NK-92 (cell line): ENCODE measurements around the gene ARAP3.

Source experiments
- DNase-seq: peaks from one replicate; lab custom pipeline; 2025; ENCODE audit not compliant: unreplicated experiment; lab: John Stamatoyannopoulos, UW

The ARAP3 gene

GRCh38 chr5:141672841-141673813, 8.9 kb downstream of the ARAP3 start:
- no peak for DNase-seq

GRCh38 chr5:141672071-141672840, 9.8 kb downstream of the ARAP3 start:
- DNase-seq = no peak

DNA sequence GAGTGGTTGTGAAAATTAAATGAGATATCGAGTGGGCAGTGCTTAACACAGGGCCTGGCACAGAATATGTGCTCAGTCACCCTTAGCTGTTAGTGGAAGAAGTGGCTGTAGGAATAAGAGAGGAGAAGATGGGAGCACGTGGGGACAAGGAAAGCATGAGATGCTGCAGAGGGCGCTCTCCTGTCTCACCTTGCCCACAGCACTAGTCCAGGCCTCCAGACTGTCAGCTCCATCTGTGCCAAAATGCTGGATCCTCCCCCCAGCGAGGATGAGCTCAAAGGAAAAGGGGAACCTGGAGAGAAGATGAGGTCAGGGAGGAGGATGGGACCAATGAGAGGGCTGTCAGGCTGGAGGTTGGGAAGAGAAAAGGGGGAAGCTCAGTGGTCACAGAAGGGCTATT, 12.5 kb downstream of the ARAP3 start:
- no peak for DNase-seq

DNA sequence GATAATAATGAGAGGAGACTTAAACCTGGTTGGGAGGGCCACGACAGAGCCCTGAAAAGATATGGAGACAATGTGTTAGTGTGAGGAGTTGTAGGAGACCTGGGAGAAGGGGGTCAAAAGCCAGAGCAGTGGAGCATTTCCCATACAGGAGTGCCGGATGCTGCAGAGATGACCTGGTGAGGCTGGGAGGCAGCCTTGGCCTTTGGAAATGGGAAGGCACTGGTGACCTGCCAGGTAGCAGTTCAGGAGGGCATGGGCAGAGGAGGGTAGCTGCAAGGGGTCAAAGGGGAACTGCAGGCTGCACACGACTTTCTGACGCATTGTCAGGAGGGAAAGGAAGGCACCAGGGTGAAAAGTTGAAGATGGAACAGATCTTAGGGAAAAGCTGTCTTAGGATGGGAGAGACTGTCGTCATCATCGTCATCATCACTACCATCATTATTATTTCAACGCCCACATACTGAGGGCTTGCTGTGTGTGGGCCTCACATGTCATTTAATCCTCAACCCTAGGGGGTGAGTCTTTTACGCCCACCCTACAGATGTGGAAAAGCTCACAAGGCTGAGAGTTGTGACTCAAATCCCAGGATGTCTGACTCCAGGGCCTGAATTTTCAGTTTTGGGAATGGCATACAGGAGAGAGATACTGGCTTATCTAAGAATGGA, 13.3 kb downstream of the ARAP3 start:
- DNase-seq = no peak

- DNase-seq = no peak
Measured at GRCh38 chr5:141665995-141666940, 15.8 kb downstream of the ARAP3 start.

- no peak for DNase-seq
Measured at GRCh38 chr5:141664733-141665461, 17.1 kb downstream of the ARAP3 start.

- no peak for DNase-seq
Measured at GRCh38 chr5:141663506-141663905, 18.5 kb downstream of the ARAP3 start.

DNA sequence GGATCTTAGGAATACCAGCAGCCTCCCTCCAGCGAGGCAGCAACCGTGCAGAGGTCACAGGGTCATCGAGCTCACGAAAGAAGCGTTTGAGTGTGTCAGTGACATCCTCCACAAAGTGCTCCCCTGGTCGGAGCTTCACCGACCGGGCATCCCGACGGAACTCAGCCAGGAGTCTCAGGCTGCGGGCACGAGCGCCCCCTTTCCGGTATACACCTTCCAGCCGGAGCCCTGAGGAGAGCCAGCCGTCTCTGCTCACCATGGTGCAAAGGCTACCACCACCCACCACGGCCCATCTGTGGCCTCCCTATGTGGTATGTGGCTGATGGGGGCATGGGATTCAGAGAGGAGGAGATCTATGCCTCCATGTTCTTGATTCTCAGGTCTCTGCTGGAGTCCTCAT, 20.0 kb downstream of the ARAP3 start:
- DNase-seq = no peak

DNA sequence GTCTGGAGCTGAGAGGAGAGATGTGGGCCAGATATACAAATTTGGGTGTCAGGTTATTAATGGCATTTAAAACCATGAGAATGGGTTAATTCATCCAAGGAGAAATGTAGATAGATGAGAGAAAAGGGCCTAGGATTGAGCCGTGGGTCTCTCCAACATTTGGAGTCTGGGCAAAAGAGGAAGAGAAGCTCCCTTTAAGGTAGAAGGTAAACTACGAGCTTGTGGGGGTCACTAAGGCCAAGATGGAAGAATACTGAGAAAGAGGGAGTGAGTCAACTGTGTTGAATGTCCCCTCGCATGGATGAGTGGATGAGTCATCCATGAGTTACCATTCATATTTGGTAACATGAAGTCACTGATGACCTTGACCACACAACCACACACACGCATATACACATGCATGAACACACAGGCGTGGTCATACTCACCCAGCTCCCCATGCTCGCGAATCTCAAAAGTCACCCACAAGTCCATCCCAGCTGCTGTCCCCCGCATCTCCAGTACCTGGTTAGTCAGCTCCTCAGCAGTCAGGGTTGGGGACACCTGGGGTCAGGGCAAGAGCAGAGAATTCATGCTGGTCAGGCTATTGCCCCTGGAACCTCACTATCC, 24.0 kb downstream of the ARAP3 start:
- no peak for DNase-seq

GRCh38 chr5:141657404-141657803, 24.6 kb downstream of the ARAP3 start:
- no peak for DNase-seq

DNA sequence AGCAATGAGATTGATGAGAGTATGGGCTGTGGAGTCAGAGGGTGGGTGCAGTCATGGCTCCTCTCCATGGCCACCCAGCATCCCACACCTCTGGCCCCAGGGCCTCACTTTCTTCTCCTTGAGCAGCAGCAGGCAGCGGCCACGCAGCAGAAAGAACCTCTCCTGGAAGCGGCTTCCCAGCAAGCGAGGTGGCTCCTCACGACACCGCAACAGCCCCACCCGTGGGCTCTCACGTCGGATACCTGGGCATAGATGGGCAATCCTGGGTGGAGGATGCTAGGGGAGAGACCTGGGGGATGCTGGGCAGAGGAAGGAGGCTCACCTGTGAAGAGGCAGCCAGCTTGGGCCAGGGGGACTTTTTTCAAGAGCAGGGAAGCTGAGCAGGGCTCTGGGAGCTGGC, 25.6 kb downstream of the ARAP3 start:
- DNase-seq = no peak

GRCh38 chr5:141655020-141655419, 27.0 kb downstream of the ARAP3 start:
- no peak for DNase-seq

DNA sequence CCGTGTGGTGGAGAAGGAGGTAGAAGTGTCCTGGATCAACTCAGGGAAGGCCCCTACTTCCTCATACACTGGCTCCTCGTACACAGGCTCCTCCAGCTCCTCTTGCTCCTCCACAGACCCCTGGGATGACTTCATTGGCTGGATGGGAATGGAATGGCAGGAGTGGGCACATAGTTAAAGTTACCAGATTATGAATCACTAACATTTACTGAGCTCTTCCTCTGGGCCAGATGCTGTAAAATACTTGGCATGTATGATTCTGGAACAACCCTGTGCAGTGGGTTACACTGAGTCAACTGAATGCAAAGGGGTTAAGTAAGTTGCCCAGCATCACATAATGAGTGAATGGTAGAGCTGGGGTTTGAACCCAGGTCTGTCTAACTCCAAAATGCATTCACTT, 27.7 kb downstream of the ARAP3 start:
- no peak for DNase-seq

DNA sequence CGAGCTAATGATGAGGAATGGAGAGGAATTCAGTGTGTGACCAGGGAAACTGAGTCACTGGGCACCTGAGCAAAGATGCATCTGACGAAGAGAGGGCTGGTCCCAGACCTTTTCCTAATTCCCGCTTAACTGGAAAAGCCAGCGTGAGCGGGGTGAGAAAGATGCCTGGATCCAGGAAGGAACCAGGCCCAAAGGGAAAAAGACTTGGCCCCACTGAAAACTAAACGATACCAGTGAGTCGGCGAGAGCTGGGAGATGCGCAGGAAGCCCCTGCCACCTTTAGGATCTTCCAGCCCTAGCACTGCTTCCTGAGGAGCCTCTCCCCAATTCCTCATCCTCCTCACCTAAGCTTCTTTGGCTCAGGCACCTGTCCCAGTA, 30.3 kb downstream of the ARAP3 start:
- DNase-seq = no peak

DNA sequence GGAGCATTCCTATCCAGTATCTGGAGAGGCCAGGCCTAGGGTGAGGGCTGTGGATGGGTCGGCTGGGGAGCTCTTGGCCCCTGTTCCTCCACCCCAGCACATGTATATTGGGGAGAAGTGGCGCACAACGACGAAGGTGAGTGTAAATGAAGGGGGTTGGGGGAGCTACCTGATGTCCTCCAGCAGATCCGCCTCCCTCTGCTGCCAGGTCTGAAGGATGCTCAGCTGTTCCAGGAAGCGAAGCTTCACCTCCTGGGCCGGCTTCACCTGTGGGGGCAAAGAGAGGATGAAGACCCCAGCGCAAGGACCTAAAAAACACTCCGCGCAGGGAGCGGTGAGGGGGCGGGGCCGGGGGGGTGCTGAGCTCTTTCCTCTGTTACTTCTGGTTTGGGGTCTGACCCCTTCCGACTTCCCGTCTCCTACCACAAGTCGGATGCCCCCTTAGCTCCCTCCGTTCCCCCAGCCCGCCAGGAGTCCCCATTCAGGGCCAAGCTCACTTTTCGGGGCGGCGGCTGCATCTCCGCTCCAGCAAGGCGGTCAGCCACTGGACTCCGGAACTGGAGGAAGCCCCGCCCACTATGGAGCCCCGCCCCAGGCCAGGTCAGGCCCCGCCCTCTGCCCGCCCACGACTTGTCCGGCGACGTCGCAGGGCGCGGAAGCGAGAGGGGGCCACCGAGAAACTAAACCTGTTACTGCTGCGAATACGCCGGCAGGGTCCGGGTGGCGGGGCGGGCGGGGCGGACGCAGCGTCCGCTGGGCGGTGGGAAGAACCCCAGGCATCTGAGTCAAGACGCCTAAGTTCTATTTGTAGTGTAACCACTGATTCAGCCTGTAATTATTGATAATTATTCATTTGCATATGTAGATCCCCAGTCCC, 30.9 kb downstream of the ARAP3 start, which contains the start of gene FCHSD1:
Gene FCHSD1 (minus strand): TSS at position 568 of the 877 bp plus-strand sequence. CDS start 50 bp downstream, at position 518.
- no peak for DNase-seq

DNA sequence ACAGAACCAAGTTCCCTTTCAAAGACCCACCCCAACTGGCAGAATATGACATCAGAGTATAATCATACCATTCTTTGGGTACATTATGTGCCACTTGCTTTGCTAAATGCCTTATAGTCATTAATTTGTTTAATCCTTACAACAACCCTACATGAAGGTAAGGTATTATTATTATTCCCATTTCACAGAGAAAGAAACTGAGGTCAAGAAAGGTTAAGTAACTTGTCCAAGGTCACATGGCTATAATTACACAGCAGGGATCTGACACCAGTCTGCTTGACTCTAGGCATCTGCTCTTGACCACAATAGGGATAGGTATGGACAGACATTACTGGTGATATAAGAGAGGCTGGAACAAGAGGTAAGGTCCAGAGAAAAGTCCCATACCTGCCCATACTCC, 32.1 kb downstream of the ARAP3 start:
- no peak for DNase-seq

DNA sequence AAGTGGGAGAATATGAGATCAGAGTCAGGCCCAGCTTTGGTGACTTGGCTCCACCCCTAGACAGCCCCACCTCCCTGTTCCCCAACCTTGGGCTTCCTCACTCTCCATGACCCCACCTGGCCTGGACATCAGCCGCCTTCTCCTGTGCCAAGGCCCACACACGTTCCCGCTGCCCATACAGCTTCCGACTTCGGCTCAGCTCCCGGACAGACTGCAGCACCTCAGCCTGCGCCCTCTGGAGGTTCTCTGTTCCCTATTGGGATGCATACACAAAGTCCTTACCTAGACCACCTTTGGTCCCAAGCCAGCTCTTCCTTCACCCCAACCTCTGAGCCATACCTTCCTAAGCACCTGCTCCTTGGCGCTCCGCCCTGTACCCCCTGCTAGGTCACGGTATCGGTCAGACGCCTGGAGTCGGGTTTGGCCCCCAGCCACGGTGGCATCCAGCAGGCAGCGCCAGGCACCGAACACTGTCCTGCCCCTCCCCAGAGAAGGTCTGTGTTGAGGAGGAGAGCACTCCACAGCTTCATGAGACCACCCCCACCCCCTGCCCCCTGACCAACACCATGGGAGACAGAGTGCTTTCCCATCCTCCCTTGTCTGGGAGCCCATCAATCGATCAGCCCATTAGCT, 32.9 kb downstream of the ARAP3 start:
- no peak for DNase-seq

DNA sequence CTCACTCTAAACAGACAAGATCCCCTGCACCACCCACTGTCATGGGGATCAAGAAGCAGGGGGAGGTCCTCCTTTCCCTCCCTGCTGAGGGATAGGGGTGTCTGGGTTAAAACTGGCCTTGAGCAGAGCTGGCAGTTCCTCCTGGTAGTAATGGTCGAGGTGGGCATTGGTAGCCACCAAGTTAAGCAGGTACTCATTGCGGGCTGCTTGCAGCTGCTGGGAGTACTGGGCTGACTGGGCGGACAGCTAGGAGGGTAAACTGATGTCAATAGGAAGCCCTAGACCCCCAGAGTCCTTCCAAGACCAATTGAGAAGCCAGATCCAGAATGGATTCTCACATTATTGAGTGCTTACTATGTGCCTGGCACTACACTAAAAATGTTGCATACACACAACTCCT, 34.2 kb downstream of the ARAP3 start:
- no peak for DNase-seq
